IPS-11a (cell line): ENCODE measurements around the gene VEGFA.

Source experiments
- H3K4me3 ChIP-seq: one replicate; pipeline ENCODE4 v1.5.1; 2013; ENCODE audit warnings: low read depth, low read length, control low read depth

The VEGFA gene

GRCh38 chr6:43738877-43739641 lies 31.0 kb upstream of the VEGFA start:
- H3K4me3 ChIP-seq: no peak overlapping the region

GRCh38 chr6:43739642-43740091 lies 30.3 kb upstream of the VEGFA start:
- H3K4me3 ChIP-seq: no peak overlapping the region

- no peak overlapping the region for H3K4me3 ChIP-seq
Observed at GRCh38 chr6:43740321-43740960, 29.6 kb upstream of the VEGFA start.

GRCh38 chr6:43740961-43741764 lies 28.8 kb upstream of the VEGFA start:
- H3K4me3 ChIP-seq: no peak overlapping the region

- no peak overlapping the region for H3K4me3 ChIP-seq
Observed at GRCh38 chr6:43741829-43742228, 28.2 kb upstream of the VEGFA start.

- H3K4me3 ChIP-seq: no peak overlapping the region
Observed at GRCh38 chr6:43742285-43742684, 27.7 kb upstream of the VEGFA start.

- H3K4me3 ChIP-seq: no peak overlapping the region
Observed at GRCh38 chr6:43742931-43743632, 26.9 kb upstream of the VEGFA start.

- H3K4me3 ChIP-seq: no peak overlapping the region
Observed at GRCh38 chr6:43743682-43744381, 26.2 kb upstream of the VEGFA start.

- H3K4me3 ChIP-seq: no peak overlapping the region
Observed at GRCh38 chr6:43744491-43744890, 25.5 kb upstream of the VEGFA start.

GRCh38 chr6:43744931-43745727 lies 24.9 kb upstream of the VEGFA start:
- H3K4me3 ChIP-seq: no peak overlapping the region

GRCh38 chr6:43746071-43746470 lies 23.9 kb upstream of the VEGFA start:
- no peak overlapping the region for H3K4me3 ChIP-seq

- H3K4me3 ChIP-seq: no peak overlapping the region
Observed at GRCh38 chr6:43746613-43747102, 23.4 kb upstream of the VEGFA start.

GRCh38 chr6:43747784-43748183 lies 22.2 kb upstream of the VEGFA start:
- H3K4me3 ChIP-seq: no peak overlapping the region

- H3K4me3 ChIP-seq: no peak overlapping the region
Observed at GRCh38 chr6:43748765-43749164, 21.2 kb upstream of the VEGFA start.

- no peak overlapping the region for H3K4me3 ChIP-seq
Observed at GRCh38 chr6:43749461-43749860, 20.6 kb upstream of the VEGFA start.

GRCh38 chr6:43750622-43751021 lies 19.4 kb upstream of the VEGFA start:
- no peak overlapping the region for H3K4me3 ChIP-seq

GRCh38 chr6:43753570-43754183 lies 16.3 kb upstream of the VEGFA start:
- no peak overlapping the region for H3K4me3 ChIP-seq

- no peak overlapping the region for H3K4me3 ChIP-seq
Observed at GRCh38 chr6:43757966-43758616, 11.9 kb upstream of the VEGFA start.
